CD4-positive, CD25-positive, alpha-beta regulatory T cell (primary cell): ENCODE measurements around the gene KCNT1. TPM values are rescaled to one million over a fixed set of nuclear protein-coding genes. Genes with fewer than 3 reads are reported as not detected.

ENCODE experiments used
- ATAC-seq, 2 donors: fragments of 150-1000 bp; cut with Tn5 transposase; one replicate each; pipeline ENCODE4 v1.10.0; 2021; ENCODE audit warnings: low read depth in 2 of 2, moderate number of reproducible peaks in 2 of 2, moderate library complexity in 1 of 2
- DNase-seq, 3 donors: peaks; one replicate each; pipeline versions ENCODE4 v3.0.0 to v3.0.0-alpha.2; 2012 to 2022; ENCODE audit warnings: mixed read lengths in 1 of 3
- H3K27ac ChIP-seq: one replicate; pipeline ENCODE4 v1.7.0; 2013; ENCODE audit warnings: mild to moderate bottlenecking, low read length; ENCODE audit not compliant: insufficient read depth, poor library complexity, severe bottlenecking
- H3K27me3 ChIP-seq: one replicate; pipeline ENCODE4 v1.7.0; 2013; ENCODE audit warnings: low read length; ENCODE audit not compliant: control insufficient read depth, insufficient read depth
- H3K36me3 ChIP-seq: one replicate; pipeline ENCODE4 v1.7.0; 2013; ENCODE audit warnings: mild to moderate bottlenecking, low read length, moderate library complexity; ENCODE audit not compliant: control insufficient read depth, insufficient read depth
- H3K4me1 ChIP-seq: 2 replicates; pipeline ENCODE4 v1.7.0; 2013; ENCODE audit warnings: mild to moderate bottlenecking, low read length; ENCODE audit not compliant: insufficient read depth, control insufficient read depth, poor library complexity, severe bottlenecking
- H3K4me3 ChIP-seq: one replicate; pipeline ENCODE4 v1.7.0; 2013; ENCODE audit warnings: low read depth, mild to moderate bottlenecking, low read length, moderate library complexity
- H3K9me3 ChIP-seq, 2 experiments: 1 replicate in 1 of 2; 2 replicates in 1 of 2; pipeline ENCODE4 v1.7.0; 2013; ENCODE audit warnings: low read length in 2 of 2, mild to moderate bottlenecking in 1 of 2, moderate library complexity in 1 of 2; ENCODE audit not compliant: control insufficient read depth in 2 of 2
- H3K27ac Mint-ChIP-seq, 3 donors: one replicate each; pipeline ENCODE4 v1.8.0; 2020 to 2022; ENCODE audit warnings: mild to moderate bottlenecking in 3 of 3, mixed read lengths in 3 of 3, moderate library complexity in 2 of 3
- H3K27me3 Mint-ChIP-seq: one replicate; pipeline ENCODE4 v1.8.0; 2022; ENCODE audit warnings: mild to moderate bottlenecking, mixed read lengths
- H3K36me3 Mint-ChIP-seq: one replicate; pipeline ENCODE4 v1.8.0; 2020; ENCODE audit warnings: mixed read lengths
- H3K4me1 Mint-ChIP-seq, 4 donors: one replicate each; pipeline ENCODE4 v1.8.0; 2020 to 2022; ENCODE audit warnings: mixed read lengths in 4 of 4, mild to moderate bottlenecking in 1 of 4
- H3K4me3 Mint-ChIP-seq, 4 donors: one replicate each; pipeline ENCODE4 v1.8.0; 2020 to 2022; ENCODE audit warnings: mild to moderate bottlenecking in 4 of 4, mixed read lengths in 4 of 4, moderate library complexity in 3 of 4
- H3K9me3 Mint-ChIP-seq, 7 donors: one replicate each; pipeline ENCODE4 v1.8.0; 2020 to 2022; ENCODE audit warnings: mixed read lengths in 7 of 7, mild to moderate bottlenecking in 3 of 7, moderate library complexity in 2 of 7
- polyA plus RNA-seq, 4 donors: library from polyadenylated mRNA; unstranded; fragments of 300-500 nt; fragmentation: Illumina TruSeq; gene quantifications; one replicate each; pipeline ENCODE4 v1.2.3, GENCODE V29; 2021
- total RNA-seq: library from RNA; stranded (reverse); gene quantifications from one replicate; pipeline ENCODE4 v1.2.3, GENCODE V29; 2022

Gene KCNT1
- total and polyA plus RNA-seq, 5 donors from 2014 or later: not detected

GRCh38 chr9:135787776-135788575 lies 86.0 kb downstream of the KCNT1 start:
- no peak overlapping the region for H3K4me3 Mint-ChIP-seq
- H3K27ac ChIP-seq: no peak overlapping the region
- DNase-seq (no peak), ATAC-seq (no peak)
- H3K9me3 Mint-ChIP-seq: no peaks in the 10 kb centered on the region
- H3K27me3 ChIP-seq: no peaks in the 10 kb centered on the region
- H3K9me3 ChIP-seq: no peaks in the 10 kb centered on the region
- H3K4me1 Mint-ChIP-seq: no peaks in the 10 kb centered on the region
- H3K27me3 Mint-ChIP-seq: no peaks in the 10 kb centered on the region
- H3K4me1 ChIP-seq: no peaks in the 10 kb centered on the region
- H3K36me3 Mint-ChIP-seq: no peaks in the 10 kb centered on the region
- H3K4me3 ChIP-seq: no peak overlapping the region
- H3K27ac Mint-ChIP-seq: no peak overlapping the region
- no peaks in the 10 kb centered on the region for H3K36me3 ChIP-seq

GRCh38 chr9:135788576-135789300 lies 86.8 kb downstream of the KCNT1 start:
- DNase-seq (no peak), ATAC-seq (no peak)
- H3K27ac Mint-ChIP-seq: no peak overlapping the region

GRCh38 chr9:135789838-135790291 lies 87.9 kb downstream of the KCNT1 start:
- Mint-ChIP-seq H3K27me3 (peaks cover 2% of the 10 kb centered on the region), H3K27ac (no peak overlapping the region), H3K4me3 (no peak overlapping the region), H3K36me3 (no peaks in the 10 kb centered on the region), H3K9me3 (no peaks in the 10 kb centered on the region), H3K4me1 (no peaks in the 10 kb centered on the region)
- DNase-seq (no peak), ATAC-seq (no peak)
- Histone ChIP-seq H3K36me3 (no peaks in the 10 kb centered on the region), H3K4me3 (no peak overlapping the region), H3K9me3 (no peaks in the 10 kb centered on the region), H3K27ac (no peak overlapping the region), H3K4me1 (no peaks in the 10 kb centered on the region), H3K27me3 (no peaks in the 10 kb centered on the region)

More at GRCh38 chr9:135788576-135789300, 86.8 kb downstream of the KCNT1 start:
- H3K9me3 Mint-ChIP-seq: no peaks in the 10 kb centered on the region
- Histone ChIP-seq H3K36me3 (no peaks in the 10 kb centered on the region), H3K9me3 (no peaks in the 10 kb centered on the region), H3K4me1 (no peaks in the 10 kb centered on the region), H3K27me3 (no peaks in the 10 kb centered on the region), H3K27ac (no peak overlapping the region), H3K4me3 (no peak overlapping the region)
- no peaks in the 10 kb centered on the region for H3K4me1 Mint-ChIP-seq
- H3K27me3 Mint-ChIP-seq: no peaks in the 10 kb centered on the region
- no peaks in the 10 kb centered on the region for H3K36me3 Mint-ChIP-seq
- H3K4me3 Mint-ChIP-seq: no peak overlapping the region

GRCh38 chr9:135790356-135790755 lies 88.4 kb downstream of the KCNT1 start:
- DNase-seq (no peak), ATAC-seq (no peak)
- H3K27me3 Mint-ChIP-seq: peaks cover 5% of the 10 kb centered on the region
- H3K4me3 Mint-ChIP-seq: no peak overlapping the region
- H3K9me3 ChIP-seq: no peaks in the 10 kb centered on the region
- H3K4me1 Mint-ChIP-seq: no peaks in the 10 kb centered on the region
- no peaks in the 10 kb centered on the region for H3K27me3 ChIP-seq
- H3K4me1 ChIP-seq: no peaks in the 10 kb centered on the region
- H3K27ac Mint-ChIP-seq: no peak overlapping the region
- H3K9me3 Mint-ChIP-seq: no peaks in the 10 kb centered on the region
- H3K27ac ChIP-seq: no peak overlapping the region
- no peaks in the 10 kb centered on the region for H3K36me3 ChIP-seq
- no peaks in the 10 kb centered on the region for H3K36me3 Mint-ChIP-seq
- H3K4me3 ChIP-seq: no peak overlapping the region

- no peak overlapping the region for H3K27ac ChIP-seq
- Mint-ChIP-seq H3K9me3 (no peaks in the 10 kb centered on the region), H3K27me3 (peaks cover 5% of the 10 kb centered on the region), H3K4me3 (no peak overlapping the region), H3K27ac (no peak overlapping the region), H3K36me3 (no peaks in the 10 kb centered on the region), H3K4me1 (peaks cover 0 to 2% (median 0%) of the 10 kb centered on the region in 4 donors)
- no peak for ATAC-seq
- no peak for DNase-seq
- no peaks in the 10 kb centered on the region for H3K36me3 ChIP-seq
- H3K27me3 ChIP-seq: no peaks in the 10 kb centered on the region
- no peaks in the 10 kb centered on the region for H3K4me1 ChIP-seq
- H3K9me3 ChIP-seq: no peaks in the 10 kb centered on the region
- no peak overlapping the region for H3K4me3 ChIP-seq
Observed at GRCh38 chr9:135790850-135791249, 88.9 kb downstream of the KCNT1 start.

- Histone ChIP-seq H3K9me3 (no peaks in the 10 kb centered on the region), H3K27ac (no peak overlapping the region), H3K36me3 (no peaks in the 10 kb centered on the region), H3K4me3 (no peak overlapping the region), H3K27me3 (no peaks in the 10 kb centered on the region), H3K4me1 (no peaks in the 10 kb centered on the region)
- H3K36me3 Mint-ChIP-seq: no peaks in the 10 kb centered on the region
- ATAC-seq (no peak), DNase-seq (no peak)
- H3K27me3 Mint-ChIP-seq: peaks cover 5% of the 10 kb centered on the region
- H3K27ac Mint-ChIP-seq: no peak overlapping the region
- no peaks in the 10 kb centered on the region for H3K9me3 Mint-ChIP-seq
- peaks cover 0 to 2% (median 0%) of the 10 kb centered on the region in 4 donors for H3K4me1 Mint-ChIP-seq
- no peak overlapping the region for H3K4me3 Mint-ChIP-seq
Observed at GRCh38 chr9:135791431-135792267, 89.7 kb downstream of the KCNT1 start.

GRCh38 chr9:135792268-135793128 lies 90.5 kb downstream of the KCNT1 start:
- Mint-ChIP-seq H3K4me1 (peaks cover 0 to 2% (median 0%) of the 10 kb centered on the region in 4 donors), H3K27me3 (peaks cover 5% of the 10 kb centered on the region), H3K4me3 (no peak overlapping the region), H3K27ac (no peak overlapping the region), H3K9me3 (no peaks in the 10 kb centered on the region), H3K36me3 (no peaks in the 10 kb centered on the region)
- Histone ChIP-seq H3K9me3 (no peaks in the 10 kb centered on the region), H3K4me1 (no peaks in the 10 kb centered on the region), H3K27ac (no peak overlapping the region), H3K4me3 (no peak overlapping the region), H3K36me3 (no peaks in the 10 kb centered on the region), H3K27me3 (no peaks in the 10 kb centered on the region)
- no peak for DNase-seq
- ATAC-seq: no peak
